CD4-positive, CD25-positive, alpha-beta regulatory T cell (primary cell): ENCODE results near the gene BCAS1. TPM values are rescaled to one million over a fixed set of nuclear protein-coding genes. Genes with fewer than 3 reads are reported as not detected.

ENCODE experiments used
- ATAC-seq, 2 donors: fragments of 150-1000 bp; cut with Tn5 transposase; one replicate each; pipeline ENCODE4 v1.10.0; 2021; ENCODE audit warnings: low read depth in 2 of 2, moderate number of reproducible peaks in 2 of 2, moderate library complexity in 1 of 2
- DNase-seq, 3 donors: peaks; one replicate each; pipeline versions ENCODE4 v3.0.0 to v3.0.0-alpha.2; 2012 to 2022; ENCODE audit warnings: mixed read lengths in 1 of 3
- H3K27ac ChIP-seq: one replicate; pipeline ENCODE4 v1.7.0; 2013; ENCODE audit warnings: mild to moderate bottlenecking, low read length; ENCODE audit not compliant: insufficient read depth, poor library complexity, severe bottlenecking
- H3K27me3 ChIP-seq: one replicate; pipeline ENCODE4 v1.7.0; 2013; ENCODE audit warnings: low read length; ENCODE audit not compliant: control insufficient read depth, insufficient read depth
- H3K36me3 ChIP-seq: one replicate; pipeline ENCODE4 v1.7.0; 2013; ENCODE audit warnings: mild to moderate bottlenecking, low read length, moderate library complexity; ENCODE audit not compliant: control insufficient read depth, insufficient read depth
- H3K4me1 ChIP-seq: 2 replicates; pipeline ENCODE4 v1.7.0; 2013; ENCODE audit warnings: mild to moderate bottlenecking, low read length; ENCODE audit not compliant: insufficient read depth, control insufficient read depth, poor library complexity, severe bottlenecking
- H3K4me3 ChIP-seq: one replicate; pipeline ENCODE4 v1.7.0; 2013; ENCODE audit warnings: low read depth, mild to moderate bottlenecking, low read length, moderate library complexity
- H3K9me3 ChIP-seq, 2 experiments: 1 replicate in 1 of 2; 2 replicates in 1 of 2; pipeline ENCODE4 v1.7.0; 2013; ENCODE audit warnings: low read length in 2 of 2, mild to moderate bottlenecking in 1 of 2, moderate library complexity in 1 of 2; ENCODE audit not compliant: control insufficient read depth in 2 of 2
- H3K27ac Mint-ChIP-seq, 3 donors: one replicate each; pipeline ENCODE4 v1.8.0; 2020 to 2022; ENCODE audit warnings: mild to moderate bottlenecking in 3 of 3, mixed read lengths in 3 of 3, moderate library complexity in 2 of 3
- H3K27me3 Mint-ChIP-seq: one replicate; pipeline ENCODE4 v1.8.0; 2022; ENCODE audit warnings: mild to moderate bottlenecking, mixed read lengths
- H3K36me3 Mint-ChIP-seq: one replicate; pipeline ENCODE4 v1.8.0; 2020; ENCODE audit warnings: mixed read lengths
- H3K4me1 Mint-ChIP-seq, 4 donors: one replicate each; pipeline ENCODE4 v1.8.0; 2020 to 2022; ENCODE audit warnings: mixed read lengths in 4 of 4, mild to moderate bottlenecking in 1 of 4
- H3K4me3 Mint-ChIP-seq, 4 donors: one replicate each; pipeline ENCODE4 v1.8.0; 2020 to 2022; ENCODE audit warnings: mild to moderate bottlenecking in 4 of 4, mixed read lengths in 4 of 4, moderate library complexity in 3 of 4
- H3K9me3 Mint-ChIP-seq, 7 donors: one replicate each; pipeline ENCODE4 v1.8.0; 2020 to 2022; ENCODE audit warnings: mixed read lengths in 7 of 7, mild to moderate bottlenecking in 3 of 7, moderate library complexity in 2 of 7
- polyA plus RNA-seq, 4 donors: library from polyadenylated mRNA; unstranded; fragments of 300-500 nt; fragmentation: Illumina TruSeq; gene quantifications; one replicate each; pipeline ENCODE4 v1.2.3, GENCODE V29; 2021
- total RNA-seq: library from RNA; stranded (reverse); gene quantifications from one replicate; pipeline ENCODE4 v1.2.3, GENCODE V29; 2022

The BCAS1 gene
- total and polyA plus RNA-seq, 5 donors from 2014 or later: 0.81 to 17.3 (median 12.9) TPM

DNA sequence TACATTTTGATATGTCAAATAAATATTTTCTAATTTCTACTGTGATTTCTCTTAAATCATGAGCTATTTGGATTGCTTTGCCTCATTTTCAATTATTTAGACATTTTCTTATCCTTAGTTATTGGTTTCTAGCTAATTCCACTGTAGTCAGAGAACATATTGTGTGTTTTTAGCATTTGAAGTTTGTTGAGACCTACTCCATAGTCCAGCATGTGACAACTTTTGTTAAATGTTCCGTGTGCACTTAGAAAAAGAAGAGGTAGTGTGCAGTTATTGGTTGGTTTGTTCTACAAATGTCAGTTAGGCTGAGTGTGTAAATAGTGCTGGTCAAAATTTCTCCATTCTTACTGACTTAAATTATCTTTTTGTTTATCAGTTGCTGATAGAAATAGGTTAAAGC, 138.8 kb downstream of the BCAS1 start:
- Mint-ChIP-seq H3K27ac (no peak overlapping the region), H3K36me3 (no peaks in the 10 kb centered on the region), H3K9me3 (peaks cover 0 to 2% (median 0%) of the 10 kb centered on the region in 7 donors), H3K4me1 (peaks cover 20 to 49% (median 30%) of the 10 kb centered on the region in 4 donors), H3K4me3 (no peak overlapping the region), H3K27me3 (peaks cover 10% of the 10 kb centered on the region)
- Histone ChIP-seq H3K36me3 (no peaks in the 10 kb centered on the region), H3K27me3 (peaks cover 4% of the 10 kb centered on the region), H3K27ac (no peak overlapping the region), H3K4me3 (no peak overlapping the region), H3K4me1 (peaks cover 25% of the 10 kb centered on the region), H3K9me3 (no peaks in the 10 kb centered on the region)
- no peak for DNase-seq
- no peak for ATAC-seq

DNA sequence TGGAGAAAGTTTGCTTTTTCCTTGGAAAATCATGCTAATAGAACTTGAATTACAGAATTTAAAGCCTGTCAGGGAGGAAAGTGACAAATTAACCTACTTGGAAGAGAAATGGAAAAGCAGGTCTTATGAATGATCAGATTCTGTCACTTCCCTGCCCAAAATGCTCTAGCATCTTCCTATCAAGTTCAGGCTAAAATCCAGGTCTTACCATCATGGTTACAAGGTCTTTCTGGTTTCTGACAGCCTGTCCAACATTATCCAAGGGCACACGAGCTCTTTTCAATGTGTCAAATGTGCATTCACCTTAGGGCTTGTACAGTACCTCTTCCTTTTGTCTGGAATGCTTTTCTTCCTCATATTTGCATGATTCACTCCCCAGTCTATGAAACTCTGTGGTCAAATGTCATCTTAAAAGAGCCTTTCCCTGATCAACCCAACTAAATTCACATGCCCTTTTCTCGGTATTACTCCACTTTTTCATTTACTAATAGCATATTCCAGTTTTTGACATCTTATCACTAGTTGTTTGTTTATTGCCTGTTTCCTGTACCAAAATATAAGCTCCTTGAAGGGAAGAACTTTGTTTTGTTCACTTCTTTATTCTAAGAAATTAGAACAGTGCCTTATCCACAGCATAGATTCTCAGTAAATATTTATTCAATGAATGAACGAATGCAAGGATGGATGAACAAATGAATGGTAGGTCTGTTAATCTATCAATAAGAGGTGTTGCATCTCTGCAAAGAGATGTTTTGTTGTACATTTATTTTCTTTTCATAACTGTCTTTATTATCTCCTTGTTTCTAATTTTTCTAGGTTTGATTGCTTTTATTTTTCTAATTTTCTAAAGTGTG, 139.5 kb downstream of the BCAS1 start:
- Mint-ChIP-seq H3K4me1 (peaks cover 22 to 57% (median 33%) of the 10 kb centered on the region in 4 donors), H3K9me3 (peaks cover 0 to 2% (median 0%) of the 10 kb centered on the region in 7 donors), H3K36me3 (no peaks in the 10 kb centered on the region), H3K27me3 (peaks cover 10% of the 10 kb centered on the region), H3K4me3 (no peak overlapping the region), H3K27ac (peak overlapping the region in 2 of 3 donors; percentile 8 to 16)
- Histone ChIP-seq H3K9me3 (no peaks in the 10 kb centered on the region), H3K36me3 (no peaks in the 10 kb centered on the region), H3K4me3 (no peak overlapping the region), H3K4me1 (peaks cover 27% of the 10 kb centered on the region), H3K27ac (no peak overlapping the region), H3K27me3 (peaks cover 4% of the 10 kb centered on the region)
- ATAC-seq (no peak), DNase-seq (no peak)

DNA sequence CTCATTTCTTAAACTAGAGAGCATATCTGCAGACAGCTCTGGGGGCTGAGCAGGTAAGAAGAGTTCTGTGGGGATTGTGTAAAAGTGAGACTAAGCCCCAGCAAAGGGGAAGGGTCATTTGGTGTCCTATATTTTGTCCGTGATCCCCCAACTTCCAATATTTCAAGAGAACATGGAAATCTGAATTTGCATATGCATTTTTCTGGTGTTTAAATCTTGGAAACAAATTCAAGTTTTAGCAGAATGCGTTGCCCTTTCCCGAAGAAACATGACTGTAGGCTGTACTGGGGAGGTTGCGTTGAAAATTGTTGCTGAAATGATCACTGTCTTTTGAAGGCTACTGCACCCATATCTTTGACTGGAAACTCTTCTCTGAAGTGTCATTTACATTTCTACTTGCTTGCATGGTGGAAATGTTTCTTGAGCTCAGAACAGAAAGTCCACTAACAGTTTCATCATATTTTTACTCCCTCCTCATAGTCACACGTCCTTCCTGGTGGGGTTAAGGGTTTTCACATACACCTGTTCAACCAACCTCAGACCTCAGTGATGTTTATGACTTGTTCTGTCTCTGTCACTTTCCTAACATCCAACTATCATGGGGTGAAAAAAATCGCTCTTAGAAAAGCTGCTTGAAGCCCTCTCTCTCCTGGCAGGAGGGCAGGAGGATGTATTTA, 140.3 kb downstream of the BCAS1 start:
- H3K27ac Mint-ChIP-seq: peak overlapping the region in 2 of 3 donors; percentile 8 to 16
- no peaks in the 10 kb centered on the region for H3K36me3 ChIP-seq
- no peak for ATAC-seq
- H3K27me3 Mint-ChIP-seq: peaks cover 10% of the 10 kb centered on the region
- peaks cover 19% of the 10 kb centered on the region for H3K4me1 ChIP-seq
- no peaks in the 10 kb centered on the region for H3K36me3 Mint-ChIP-seq
- H3K4me3 Mint-ChIP-seq: no peak overlapping the region
- H3K4me3 ChIP-seq: no peak overlapping the region
- H3K27ac ChIP-seq: no peak overlapping the region
- H3K9me3 Mint-ChIP-seq: peaks cover 0 to 2% (median 0%) of the 10 kb centered on the region in 7 donors
- H3K9me3 ChIP-seq: no peaks in the 10 kb centered on the region
- H3K4me1 Mint-ChIP-seq: peaks cover 23 to 50% (median 29%) of the 10 kb centered on the region in 4 donors
- H3K27me3 ChIP-seq: peaks cover 4% of the 10 kb centered on the region
- DNase-seq: no peak

DNA sequence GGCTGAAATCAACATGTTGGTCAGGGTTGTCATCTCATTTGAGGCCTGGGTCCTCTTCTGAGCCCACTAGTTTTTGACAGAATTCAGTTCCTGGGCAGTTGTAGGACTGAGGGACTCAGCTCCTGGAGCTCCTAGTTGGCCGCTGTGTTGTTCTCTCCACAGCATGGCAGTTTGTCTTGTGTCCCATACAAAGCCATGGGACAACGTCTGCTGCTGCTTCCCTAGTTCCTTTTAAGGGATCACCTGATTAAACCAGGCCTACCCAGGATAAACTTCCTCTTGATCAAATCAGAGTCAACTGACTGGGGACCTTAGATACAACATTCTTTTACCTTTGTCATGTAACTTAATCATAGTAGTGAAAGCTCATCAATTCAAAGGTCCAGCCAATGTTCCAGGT, 141.0 kb downstream of the BCAS1 start:
- H3K27me3 ChIP-seq: peaks cover 4% of the 10 kb centered on the region
- Mint-ChIP-seq H3K4me1 (peaks cover 16 to 43% (median 21%) of the 10 kb centered on the region in 4 donors), H3K36me3 (no peaks in the 10 kb centered on the region), H3K4me3 (no peak overlapping the region), H3K27ac (peak overlapping the region in 1 of 3 donors; percentile 30), H3K27me3 (peaks cover 10% of the 10 kb centered on the region), H3K9me3 (no peaks in the 10 kb centered on the region)
- H3K9me3 ChIP-seq: no peaks in the 10 kb centered on the region
- H3K36me3 ChIP-seq: no peaks in the 10 kb centered on the region
- no peak overlapping the region for H3K4me3 ChIP-seq
- no peak for DNase-seq
- no peak for ATAC-seq
- H3K4me1 ChIP-seq: peaks cover 12% of the 10 kb centered on the region
- no peak overlapping the region for H3K27ac ChIP-seq

DNA sequence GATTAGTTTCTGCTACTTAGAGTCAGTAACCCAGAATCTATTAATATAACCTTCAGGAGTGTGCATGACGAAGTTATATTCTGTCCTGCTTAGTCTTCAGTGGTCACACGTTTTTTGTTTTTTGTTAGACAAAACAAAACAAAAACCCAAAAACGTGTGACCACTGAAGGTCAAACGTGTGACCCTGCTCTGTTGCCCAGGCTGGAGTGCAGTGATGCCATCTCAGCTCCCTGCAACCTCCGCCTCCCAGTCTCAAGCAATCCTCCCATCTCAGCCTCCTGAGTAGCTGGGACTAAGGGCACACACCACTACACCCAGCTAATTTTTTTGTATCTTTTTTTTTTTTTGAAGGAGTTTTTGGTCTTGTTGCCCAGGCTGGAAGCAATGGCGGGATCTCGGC, 142.4 kb downstream of the BCAS1 start:
- DNase-seq (no peak), ATAC-seq (no peak)
- Histone ChIP-seq H3K27ac (no peak overlapping the region), H3K4me1 (peaks cover 5% of the 10 kb centered on the region), H3K36me3 (no peaks in the 10 kb centered on the region), H3K9me3 (no peaks in the 10 kb centered on the region), H3K4me3 (no peak overlapping the region), H3K27me3 (peaks cover 4% of the 10 kb centered on the region)
- no peaks in the 10 kb centered on the region for H3K36me3 Mint-ChIP-seq
- peaks cover 10 to 29% (median 12%) of the 10 kb centered on the region in 4 donors for H3K4me1 Mint-ChIP-seq
- peaks cover 16% of the 10 kb centered on the region for H3K27me3 Mint-ChIP-seq
- no peaks in the 10 kb centered on the region for H3K9me3 Mint-ChIP-seq
- no peak overlapping the region for H3K27ac Mint-ChIP-seq
- H3K4me3 Mint-ChIP-seq: no peak overlapping the region

DNA sequence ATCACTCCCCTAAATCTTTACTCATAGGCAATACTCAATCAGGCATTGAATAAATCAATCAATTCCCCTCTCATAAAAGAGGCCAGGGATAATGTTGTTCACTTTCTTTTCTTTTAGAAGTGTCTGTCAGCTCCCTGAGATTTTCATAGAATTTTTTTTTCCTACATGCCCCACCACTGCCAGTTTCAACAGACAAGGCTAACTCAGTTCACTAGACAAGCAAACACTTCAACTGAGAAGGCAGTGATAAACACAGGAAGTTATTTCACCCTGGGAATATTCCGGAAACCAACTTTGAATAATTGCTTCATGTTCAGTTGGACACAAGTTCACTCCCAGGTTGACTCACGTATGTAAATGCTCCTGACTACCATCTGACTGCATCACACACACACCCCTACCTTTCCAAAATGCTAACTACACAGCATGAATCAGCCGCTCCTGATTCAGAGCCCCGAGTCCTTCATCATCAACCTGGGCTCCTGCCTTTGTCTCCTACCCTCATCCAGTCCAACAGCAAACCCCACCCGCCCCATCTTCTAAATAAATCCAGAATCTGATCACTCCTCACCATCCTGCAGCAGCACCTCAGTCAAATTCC, 143.9 kb downstream of the BCAS1 start:
- H3K4me3 ChIP-seq: no peak overlapping the region
- Mint-ChIP-seq H3K36me3 (no peaks in the 10 kb centered on the region), H3K27me3 (peaks cover 16% of the 10 kb centered on the region), H3K27ac (peak overlapping the region in 2 of 3 donors; percentile 1 to 49), H3K4me1 (peaks cover 9 to 24% (median 12%) of the 10 kb centered on the region in 4 donors), H3K9me3 (no peaks in the 10 kb centered on the region), H3K4me3 (no peak overlapping the region)
- ATAC-seq (peak; percentile 64 to 74), DNase-seq (peak in 1 of 3 donors; percentile 34)
- peaks cover 5% of the 10 kb centered on the region for H3K4me1 ChIP-seq
- no peaks in the 10 kb centered on the region for H3K36me3 ChIP-seq
- peaks cover 2% of the 10 kb centered on the region for H3K27me3 ChIP-seq
- H3K27ac ChIP-seq: no peak overlapping the region
- no peaks in the 10 kb centered on the region for H3K9me3 ChIP-seq

DNA sequence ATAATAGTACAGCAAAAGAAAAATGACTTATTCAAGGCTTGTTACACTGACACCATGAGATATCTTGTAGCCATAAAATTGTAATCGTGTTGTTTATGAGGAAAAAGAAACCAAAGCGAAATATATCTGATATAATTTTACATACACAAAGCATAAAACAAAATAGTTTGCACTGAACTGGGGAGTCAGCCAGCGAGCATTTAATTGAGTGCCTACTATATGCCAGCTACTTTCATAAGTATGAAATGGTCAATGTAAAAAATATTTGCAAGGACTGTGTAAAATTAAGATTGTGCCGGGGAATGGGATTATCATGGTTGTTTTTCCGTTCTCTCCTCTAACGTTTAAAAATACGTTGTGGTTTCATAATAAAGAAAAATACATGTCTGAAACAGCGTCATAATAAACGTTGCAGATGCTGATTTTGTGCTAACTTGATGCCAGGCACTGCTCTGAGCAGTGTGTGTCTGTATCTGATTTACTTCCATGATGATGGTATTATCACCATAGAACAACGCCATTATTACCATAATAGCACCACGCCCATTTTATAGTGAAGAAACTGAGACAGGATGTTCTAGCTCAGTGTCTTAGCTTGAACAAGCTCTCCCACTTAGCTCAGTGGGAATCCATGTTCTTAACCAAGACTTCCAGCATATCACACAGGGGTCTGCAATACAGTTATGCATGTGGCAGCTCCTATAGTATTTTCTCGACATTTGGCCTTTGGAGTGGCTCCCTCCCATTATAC, 144.6 kb downstream of the BCAS1 start:
- H3K4me3 Mint-ChIP-seq: no peak overlapping the region

More for the DNA sequence above, 144.6 kb downstream of the BCAS1 start:
- no peaks in the 10 kb centered on the region for H3K9me3 ChIP-seq
- no peak for DNase-seq
- peaks cover 5% of the 10 kb centered on the region for H3K4me1 ChIP-seq
- H3K27me3 ChIP-seq: peaks cover 2% of the 10 kb centered on the region
- H3K4me3 ChIP-seq: no peak overlapping the region
- no peaks in the 10 kb centered on the region for H3K36me3 ChIP-seq
- no peaks in the 10 kb centered on the region for H3K9me3 Mint-ChIP-seq
- ATAC-seq: no peak
- H3K27ac Mint-ChIP-seq: peak overlapping the region in 1 of 3 donors; percentile 49
- no peaks in the 10 kb centered on the region for H3K36me3 Mint-ChIP-seq
- H3K27ac ChIP-seq: no peak overlapping the region
- H3K4me1 Mint-ChIP-seq: peaks cover 9 to 21% (median 11%) of the 10 kb centered on the region in 4 donors
- H3K27me3 Mint-ChIP-seq: peaks cover 12% of the 10 kb centered on the region
